Nephron (organoid): Measurements from ENCODE around the gene FXYD7.

Experiments
- H3K27ac Mint-ChIP-seq, 3 experiments: 2 replicates each; pipeline ENCODE4 v1.8.0; 2020; ENCODE audit warnings: mixed read lengths in 3 of 3, mild to moderate bottlenecking in 2 of 3, moderate library complexity in 1 of 3
- H3K27me3 Mint-ChIP-seq: 2 replicates; pipeline ENCODE4 v1.8.0; 2021; ENCODE audit warnings: low read depth, mild to moderate bottlenecking, moderate library complexity, mixed read lengths
- H3K36me3 Mint-ChIP-seq: 2 replicates; pipeline ENCODE4 v1.8.0; 2020; ENCODE audit warnings: low read depth, mixed read lengths
- H3K4me1 Mint-ChIP-seq: 2 replicates; pipeline ENCODE4 v1.8.0; 2020; ENCODE audit warnings: mixed read lengths
- H3K4me3 Mint-ChIP-seq, 3 experiments: 2 replicates each; pipeline ENCODE4 v1.8.0; 2020; ENCODE audit warnings: mild to moderate bottlenecking in 3 of 3, mixed read lengths in 3 of 3, moderate library complexity in 2 of 3
- H3K9me3 Mint-ChIP-seq: 2 replicates; pipeline ENCODE4 v1.8.0; 2020; ENCODE audit warnings: mixed read lengths
- CTCF ChIP-seq, 3 experiments: fragments of 200-600 bp; sonication (generic); IDR thresholded peaks; one replicate each; pipeline ENCODE4 v1.5.0; 2021; ENCODE audit warnings: antibody characterized with exemption in 3 of 3; ENCODE audit not compliant: unreplicated experiment in 3 of 3

Gene FXYD7

GRCh38 chr19:35176181-35176570 is 33.1 kb downstream of the FXYD7 start:
- TF ChIP-seq CTCF (IDR thresholded peaks at IDR 0.05; ENCODE audit: unreplicated experiment in 3 of 3): no peak
- Mint-ChIP-seq H3K4me3 (no peak overlapping the region), H3K9me3 (no peaks in the 10 kb centered on the region), H3K4me1 (peaks cover 6% of the 10 kb centered on the region), H3K27ac (peak overlapping the region in 1 of 3 experiments; percentile 56), H3K27me3 (peaks cover 4% of the 10 kb centered on the region), H3K36me3 (no peaks in the 10 kb centered on the region)

- Mint-ChIP-seq H3K4me3 (no peak overlapping the region), H3K36me3 (no peaks in the 10 kb centered on the region), H3K27ac (no peak overlapping the region), H3K9me3 (no peaks in the 10 kb centered on the region), H3K27me3 (peaks cover 4% of the 10 kb centered on the region), H3K4me1 (peaks cover 6% of the 10 kb centered on the region)
- no peak for TF ChIP-seq CTCF (IDR thresholded peaks at IDR 0.05; ENCODE audit: unreplicated experiment in 3 of 3)
Observed at GRCh38 chr19:35177377-35178274, 34.6 kb downstream of the FXYD7 start.

- peaks cover 6% of the 10 kb centered on the region for H3K4me1 Mint-ChIP-seq
- H3K27me3 Mint-ChIP-seq: peaks cover 4% of the 10 kb centered on the region
- TF ChIP-seq CTCF (IDR thresholded peaks at IDR 0.05; ENCODE audit: unreplicated experiment in 3 of 3): no peak
- H3K4me3 Mint-ChIP-seq: no peak overlapping the region
- H3K9me3 Mint-ChIP-seq: no peaks in the 10 kb centered on the region
- H3K27ac Mint-ChIP-seq: no peak overlapping the region
- H3K36me3 Mint-ChIP-seq: no peaks in the 10 kb centered on the region
Observed at GRCh38 chr19:35178701-35179100, 35.6 kb downstream of the FXYD7 start.

- Mint-ChIP-seq H3K4me3 (no peak overlapping the region), H3K9me3 (peaks cover 7% of the 10 kb centered on the region), H3K36me3 (no peaks in the 10 kb centered on the region), H3K27ac (no peak overlapping the region), H3K4me1 (peaks cover 6% of the 10 kb centered on the region), H3K27me3 (peaks cover 4% of the 10 kb centered on the region)
- no peak for TF ChIP-seq CTCF (IDR thresholded peaks at IDR 0.05; ENCODE audit: unreplicated experiment in 3 of 3)
Observed at GRCh38 chr19:35179830-35180229, 36.8 kb downstream of the FXYD7 start.

GRCh38 chr19:35181387-35181786 is 38.3 kb downstream of the FXYD7 start:
- Mint-ChIP-seq H3K27ac (no peak overlapping the region), H3K4me3 (no peak overlapping the region), H3K27me3 (no peaks in the 10 kb centered on the region), H3K36me3 (no peaks in the 10 kb centered on the region), H3K9me3 (peaks cover 11% of the 10 kb centered on the region), H3K4me1 (no peaks in the 10 kb centered on the region)
- no peak for TF ChIP-seq CTCF (IDR thresholded peaks at IDR 0.05; ENCODE audit: unreplicated experiment in 3 of 3)

GRCh38 chr19:35184267-35184666 is 41.2 kb downstream of the FXYD7 start:
- no peak for TF ChIP-seq CTCF (IDR thresholded peaks at IDR 0.05; ENCODE audit: unreplicated experiment in 3 of 3)
- H3K27me3 Mint-ChIP-seq: no peaks in the 10 kb centered on the region
- no peaks in the 10 kb centered on the region for H3K36me3 Mint-ChIP-seq
- no peaks in the 10 kb centered on the region for H3K4me1 Mint-ChIP-seq
- H3K27ac Mint-ChIP-seq: no peak overlapping the region
- no peak overlapping the region for H3K4me3 Mint-ChIP-seq
- peaks cover 22% of the 10 kb centered on the region for H3K9me3 Mint-ChIP-seq
